GM19238 (cell line): Measurements from ENCODE around the gene RSRC1.
"Not testable (repeated sequence)": the region's sequence is repeated elsewhere in the genome, so short reads cannot be mapped to it uniquely, and the experiment has no call there.

Source experiments
- DNase-seq: peaks from one replicate; pipeline ENCODE4 v3.0.0; 2011; ENCODE audit warnings: low spot score; ENCODE audit not compliant: insufficient read length

The RSRC1 gene

DNA sequence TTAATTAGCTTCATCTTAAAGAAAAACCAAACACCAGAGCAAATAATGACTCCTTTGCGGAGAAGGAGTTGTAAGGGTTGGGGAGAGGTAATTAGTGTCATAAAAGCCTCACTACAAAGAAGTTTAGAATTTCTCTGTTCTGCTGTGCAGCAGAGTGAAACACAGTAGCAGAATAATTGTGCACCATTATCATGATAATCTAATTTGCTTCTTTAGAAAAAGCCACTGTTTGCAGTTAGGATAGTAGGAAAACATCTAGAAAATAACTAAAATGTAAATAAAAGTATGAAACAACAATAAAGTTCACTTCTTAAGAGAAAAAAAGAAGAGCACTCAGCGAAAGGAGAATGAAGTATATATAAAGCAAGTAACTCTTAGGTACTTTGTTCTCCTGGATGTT is 9.2 kb upstream of the RSRC1 start:
- no peak for DNase-seq

- DNase-seq = no peak
These were observed 8.3 kb upstream of the RSRC1 start for GRCh38 chr3:158101335-158102241.

DNA sequence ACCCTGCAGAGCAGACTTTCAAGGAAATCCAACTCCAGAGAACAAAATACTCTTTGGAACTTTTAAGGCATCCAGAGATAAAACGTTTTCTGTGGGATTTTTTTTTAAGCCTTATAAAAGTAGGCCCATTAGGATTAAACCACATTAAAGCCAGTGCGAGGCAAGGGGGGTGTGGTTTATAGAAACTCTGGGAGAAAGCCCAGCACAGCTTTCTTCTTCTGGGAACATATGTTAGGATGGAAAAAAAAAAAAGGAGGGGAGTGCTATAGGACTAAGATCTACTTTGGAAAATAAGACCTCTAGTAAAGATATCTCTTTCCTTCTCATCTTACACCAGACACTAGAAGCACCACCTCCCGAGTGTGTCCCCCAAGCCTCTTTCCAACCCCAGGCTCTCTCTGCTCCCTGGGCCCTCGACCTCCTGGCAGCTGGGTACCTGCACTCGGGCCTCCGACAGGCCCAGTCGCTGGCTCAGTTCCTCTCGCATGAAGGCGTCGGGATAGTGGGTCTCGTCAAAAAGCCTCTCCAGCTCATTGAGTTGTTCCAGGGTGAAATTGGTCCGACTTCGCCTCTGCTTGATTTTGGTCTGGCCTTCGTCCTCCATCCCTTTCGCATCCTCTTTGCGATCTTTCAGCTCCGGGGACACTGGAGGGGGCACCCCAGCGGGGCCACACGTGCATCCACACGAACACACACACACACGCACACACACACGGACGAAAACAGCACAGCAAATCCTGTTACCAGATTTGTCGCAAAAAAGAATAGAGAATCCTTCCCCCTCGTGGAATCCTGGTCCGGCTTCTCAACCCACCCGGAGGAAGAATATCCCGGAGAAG is 7.4 kb upstream of the RSRC1 start:
- DNase-seq = no peak

- DNase-seq = no peak
These were observed 6.6 kb upstream of the RSRC1 start for GRCh38 chr3:158103081-158103886.

- DNase-seq = no peak
These were observed 6.0 kb upstream of the RSRC1 start for GRCh38 chr3:158103887-158104327.

DNA sequence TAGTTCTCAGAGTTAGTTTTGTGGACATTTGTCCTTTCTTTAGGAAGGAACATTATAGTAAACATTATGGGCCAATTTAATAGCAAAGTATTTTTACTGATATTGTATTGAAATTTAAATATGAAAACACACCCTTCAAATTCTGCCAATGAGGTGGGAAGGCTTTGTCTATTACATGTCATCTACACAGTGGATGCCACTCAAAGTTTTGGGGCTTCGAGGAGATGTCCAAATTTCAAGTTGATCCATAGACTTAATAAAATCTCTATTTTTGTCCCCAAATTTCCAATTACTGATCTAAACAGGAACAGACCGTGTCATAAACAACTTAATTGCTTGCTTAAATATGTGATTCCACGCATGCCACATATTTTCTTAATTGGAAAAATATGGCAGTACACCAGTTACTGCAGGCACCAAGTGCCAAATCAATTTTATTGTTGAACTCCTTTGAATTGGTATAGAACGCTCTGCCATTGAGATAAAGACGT is 5.4 kb upstream of the RSRC1 start:
- DNase-seq = no peak

DNA sequence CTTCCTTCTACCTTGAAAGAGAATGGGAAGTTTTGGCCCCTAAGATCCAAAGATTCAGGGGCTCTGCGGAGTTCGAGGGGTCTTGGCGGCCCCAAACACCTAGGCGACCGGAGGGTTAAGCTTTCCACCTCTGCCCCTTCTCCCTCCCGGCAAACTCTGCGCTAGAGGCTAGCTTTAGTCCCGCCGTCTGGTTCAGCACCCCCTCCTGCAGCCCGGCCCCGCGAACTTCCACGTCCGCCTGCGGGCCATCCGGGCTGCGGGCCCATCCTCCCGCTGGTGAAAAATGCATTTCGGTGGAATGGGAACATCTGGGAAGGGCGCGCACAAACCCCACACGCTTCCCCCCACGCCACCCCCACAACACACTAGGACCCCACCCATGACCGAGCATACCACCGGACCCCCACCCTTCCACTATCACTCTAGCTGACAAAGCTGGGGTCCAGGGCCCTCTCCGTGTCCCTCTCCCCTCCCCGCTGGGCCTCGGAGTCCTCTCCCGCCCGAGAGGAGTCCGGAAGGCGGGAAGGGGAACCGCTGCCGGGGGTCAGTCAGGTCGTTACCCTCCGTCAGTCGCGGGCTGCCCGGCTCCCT is 4.7 kb upstream of the RSRC1 start:
- no peak for DNase-seq

GRCh38 chr3:158105710-158106253 is 4.1 kb upstream of the RSRC1 start:
- no peak for DNase-seq

DNA sequence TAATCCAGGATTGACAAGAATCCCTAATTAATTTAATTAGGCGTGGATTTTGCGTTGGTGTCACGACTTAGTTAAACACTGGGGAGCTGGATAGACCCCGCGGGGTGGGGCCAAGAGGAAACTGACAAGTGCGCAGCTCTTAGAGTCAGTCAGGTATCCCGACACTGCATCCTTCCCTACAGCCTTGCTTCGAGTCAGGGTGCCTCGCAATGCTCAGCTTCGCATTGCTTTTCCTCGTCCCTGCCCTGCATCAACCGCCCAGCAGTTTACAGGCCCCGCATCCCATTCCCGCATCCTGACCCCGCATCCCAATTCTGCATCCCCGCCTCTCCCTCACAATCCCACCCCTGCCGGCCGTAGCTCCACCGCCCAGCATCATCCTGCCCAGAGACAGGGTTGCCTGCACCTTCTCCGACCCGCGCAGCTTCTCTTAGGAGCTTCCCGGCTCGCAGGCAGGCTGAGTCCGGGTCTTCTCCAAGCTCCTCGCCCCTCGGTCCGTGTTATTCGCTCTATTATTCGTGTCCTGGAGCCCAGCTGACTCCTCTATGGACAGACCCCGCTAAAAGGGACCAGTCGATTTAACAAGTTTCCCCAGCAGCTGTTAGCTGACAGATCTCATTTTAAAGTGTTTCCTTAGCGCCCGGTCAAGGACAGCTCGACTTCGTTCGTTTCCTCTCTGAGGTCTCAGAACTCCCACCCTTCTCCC is 3.0 kb upstream of the RSRC1 start:
- DNase-seq = no peak

- no peak for DNase-seq
These were observed 2.1 kb upstream of the RSRC1 start for GRCh38 chr3:158107605-158108444.

DNA sequence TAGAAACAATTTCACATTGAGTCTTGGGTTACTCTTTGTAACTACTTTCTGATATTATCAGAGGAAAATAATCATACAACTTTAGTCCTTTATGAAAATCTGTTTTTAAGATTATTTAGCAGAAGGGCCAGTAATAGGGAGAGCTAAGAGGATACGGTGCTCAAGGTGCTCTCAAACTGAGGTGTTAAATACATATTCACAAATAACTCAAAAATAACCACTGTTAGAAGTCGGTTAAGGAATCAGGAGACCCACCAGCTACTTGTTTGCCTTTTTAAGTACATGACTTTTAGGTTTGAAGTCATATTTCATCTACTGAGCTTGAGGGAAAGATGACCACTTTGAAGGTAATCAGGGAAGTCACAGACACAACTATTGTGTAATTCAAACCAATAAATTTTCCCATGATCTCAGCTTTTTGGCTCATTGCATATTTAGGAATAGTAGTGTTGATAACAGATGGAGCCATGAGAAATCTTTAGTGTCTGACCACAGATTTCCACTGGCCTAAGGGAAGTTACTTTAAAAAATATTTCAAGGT is 1.4 kb upstream of the RSRC1 start:
- DNase-seq = no peak

DNA sequence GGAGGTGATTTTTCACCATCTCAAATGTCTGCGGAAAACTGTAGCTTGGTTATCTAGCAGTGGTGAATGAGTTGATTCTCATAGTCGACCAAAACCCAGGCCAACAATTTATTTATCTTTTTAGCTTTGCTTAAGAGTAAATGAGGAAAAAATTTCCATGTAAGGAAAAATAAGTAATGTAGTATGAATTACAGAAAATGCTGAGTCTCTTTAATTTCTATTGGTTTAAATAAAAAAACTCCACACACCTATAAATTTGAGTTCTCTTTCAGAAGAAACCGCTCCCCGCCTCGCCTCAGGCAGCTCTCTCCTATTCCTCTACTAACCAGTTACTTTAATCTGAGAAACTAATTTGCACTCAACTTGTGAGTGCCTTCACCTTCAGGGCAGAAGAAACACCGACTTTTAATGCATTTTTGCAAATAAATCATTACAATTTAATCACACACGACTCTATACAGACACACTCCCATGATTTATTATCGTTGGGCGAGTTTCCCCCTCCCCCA is 540 bp upstream of the RSRC1 start:
- no peak for DNase-seq

DNA sequence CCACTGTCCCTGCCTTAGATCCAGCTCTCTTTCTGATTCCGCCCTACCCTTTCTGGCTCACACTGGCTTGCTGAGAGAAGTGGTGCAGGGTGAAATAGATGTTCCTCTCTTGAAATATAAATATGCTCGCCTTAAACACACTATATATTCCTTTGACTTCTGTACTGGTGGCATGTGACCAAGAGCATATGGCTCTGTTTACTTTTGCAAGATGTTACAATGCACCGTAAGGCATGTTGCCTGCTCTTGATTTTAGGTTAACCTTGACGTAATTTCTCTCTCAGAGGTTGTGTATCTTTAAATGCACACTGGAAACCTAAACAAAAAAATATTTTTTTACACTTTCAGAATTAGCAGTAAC is 749 bp downstream of the RSRC1 start:
- no peak for DNase-seq

DNA sequence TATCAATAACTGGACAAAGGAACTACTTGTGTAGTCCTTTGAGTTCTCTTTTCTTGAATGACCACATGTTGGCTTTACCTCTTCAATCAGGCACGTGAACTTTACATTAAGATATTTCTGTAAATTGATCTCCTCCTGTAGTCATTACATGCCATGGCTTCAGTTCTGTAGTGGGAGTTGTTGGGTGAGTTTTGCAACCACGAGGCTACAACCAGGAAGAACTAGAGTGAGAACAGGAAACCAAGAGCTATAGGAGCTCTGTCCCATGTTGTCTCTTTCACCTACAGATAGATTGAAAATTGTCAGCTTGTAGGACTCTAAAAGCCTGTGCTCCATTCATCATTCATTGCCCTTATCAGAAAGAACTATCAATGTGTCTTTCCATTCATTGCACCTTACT is 2.0 kb downstream of the RSRC1 start:
- DNase-seq = no peak

DNA sequence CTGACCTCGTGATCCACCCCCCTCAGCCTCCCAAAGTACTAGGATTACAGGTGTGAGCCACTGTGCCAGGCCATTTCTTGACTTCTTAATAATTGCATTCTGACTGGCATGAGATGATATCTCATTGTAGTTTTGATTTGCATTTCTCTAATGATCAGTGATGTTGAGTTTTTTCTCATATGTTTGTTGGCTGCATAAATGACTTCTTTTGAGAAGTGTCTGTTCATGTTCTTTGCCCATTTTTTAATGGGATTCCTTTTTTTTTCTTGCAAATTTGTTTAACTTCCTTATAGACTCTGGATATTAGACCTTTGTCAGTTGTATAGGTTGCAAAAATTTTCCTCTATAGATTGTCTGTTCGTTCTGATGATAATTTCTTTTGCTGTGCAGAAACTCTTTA is 3.7 kb downstream of the RSRC1 start:
- DNase-seq = not testable (repeated sequence)

DNA sequence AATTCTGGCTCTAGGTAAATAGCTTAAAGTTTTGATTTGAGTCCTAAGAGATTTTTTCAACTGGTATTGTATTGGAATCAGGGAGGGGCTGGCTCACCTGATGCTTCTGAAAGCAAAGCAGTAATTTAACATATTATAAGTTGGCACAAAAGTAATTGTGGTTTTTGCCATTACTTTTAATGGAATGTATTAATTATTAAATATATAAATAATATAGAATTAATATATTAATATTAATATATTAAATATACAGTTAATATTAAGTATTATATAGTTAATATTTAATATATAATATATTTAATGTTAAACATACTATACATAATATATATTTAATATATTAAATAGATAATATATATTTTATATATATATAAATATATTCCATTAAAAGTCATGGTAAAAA is 10.4 kb downstream of the RSRC1 start:
- no peak for DNase-seq

DNA sequence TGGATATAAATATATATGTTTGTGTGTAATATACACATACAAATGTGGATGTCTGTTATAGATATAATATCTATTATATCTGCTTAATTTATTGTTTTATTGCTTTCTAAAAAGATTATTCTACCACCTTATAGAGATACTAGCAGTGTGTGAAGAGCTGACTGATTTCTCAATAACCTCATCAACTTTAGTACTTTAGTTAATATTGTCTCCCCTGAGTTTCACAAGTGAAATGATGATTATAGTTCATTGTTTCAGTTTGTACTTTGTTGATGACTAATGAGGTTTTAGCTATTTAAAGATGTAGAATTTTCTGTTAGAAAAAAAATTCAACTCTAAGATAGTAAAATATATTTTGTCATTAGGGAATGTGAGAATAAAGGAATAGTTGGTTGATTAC is 11.4 kb downstream of the RSRC1 start:
- DNase-seq = no peak

GRCh38 chr3:158122721-158123120 is 12.8 kb downstream of the RSRC1 start:
- DNase-seq = not testable (repeated sequence)
